Measurements from ENCODE around the gene SCNM1.
"Not testable (repeated sequence)": the region's sequence is repeated elsewhere in the genome, so short reads cannot be mapped to it uniquely, and the experiment has no call there.

SCNM1 gene

GRCh38 chr1:151146412-151147131, 19.4 kb upstream of the SCNM1 start, which contains the start of gene SEMA6C:
Gene SEMA6C, minus strand, starts transcription at chr1:151146631. Its CDS starts 4,010 bp downstream, at chr1:151142621.
- DNase-seq = peak; percentile 93

DNA sequence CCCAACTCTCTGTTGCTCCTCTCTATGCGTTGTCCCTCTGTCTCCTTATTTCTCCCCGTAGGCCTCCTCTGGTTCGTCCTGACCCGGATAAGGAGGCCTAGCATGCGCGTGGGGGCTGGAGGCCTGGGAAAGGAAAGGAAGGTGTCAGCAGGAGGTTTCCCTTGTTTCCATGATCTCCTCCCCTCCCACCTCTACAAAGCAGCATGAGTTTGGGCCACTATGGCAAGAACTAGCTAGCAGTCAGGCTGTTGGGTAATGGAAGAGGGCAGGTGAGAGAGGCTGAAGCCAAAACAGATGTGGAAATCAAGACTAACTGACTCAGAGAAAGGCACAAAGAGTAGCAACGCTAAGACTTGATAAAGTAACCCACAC, 18.8 kb upstream of the SCNM1 start:
- no peak for DNase-seq

DNA sequence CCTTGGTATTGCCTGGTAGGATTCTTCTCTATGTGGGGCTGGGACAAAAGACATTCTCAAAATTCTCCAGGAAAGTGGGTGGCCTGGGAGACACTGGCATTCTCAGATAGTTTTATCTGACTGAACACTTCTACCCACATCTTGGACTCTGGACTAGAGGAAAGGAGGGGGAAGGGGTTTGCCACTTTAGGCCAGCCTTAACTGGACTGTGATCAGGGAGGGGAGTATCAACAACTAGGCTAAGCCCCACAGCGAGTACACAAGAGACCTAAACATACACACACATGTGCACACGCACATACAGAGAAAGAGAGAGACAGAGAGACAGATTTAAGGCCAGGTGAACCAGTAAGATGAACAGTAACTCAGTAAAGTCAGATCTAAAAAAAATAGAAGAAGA, 18.3 kb upstream of the SCNM1 start:
- no peak for DNase-seq

GRCh38 chr1:151156515-151156819, 9.5 kb upstream of the SCNM1 start, which contains the start of gene TNFAIP8L2:
Gene TNFAIP8L2, plus strand, starts transcription at chr1:151156649. Its CDS starts 2,049 bp downstream, at chr1:151158698.
- no peak for DNase-seq

DNA sequence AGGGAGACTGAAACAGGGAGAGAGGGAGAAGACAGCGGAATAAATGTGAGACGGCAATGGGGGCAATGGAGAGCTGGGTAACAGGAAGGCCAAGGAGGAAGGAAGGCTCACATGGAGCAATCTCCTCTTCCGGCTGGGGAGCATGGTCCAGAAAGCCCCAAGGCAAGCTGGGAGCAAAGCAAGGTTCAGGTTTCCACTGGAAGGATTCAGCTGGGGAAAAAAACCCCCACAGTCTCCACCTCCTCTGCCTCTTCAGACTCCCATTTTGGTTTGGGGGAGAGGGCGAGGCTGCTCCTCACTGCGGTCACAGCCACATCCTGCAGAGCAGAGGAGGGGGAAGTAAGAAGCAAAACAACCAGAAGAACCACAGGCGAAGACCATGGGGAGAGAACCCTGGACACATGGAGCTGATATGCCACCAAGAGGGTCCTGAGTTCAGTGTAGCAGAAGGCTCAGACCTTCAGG, 8.8 kb upstream of the SCNM1 start:
- DNase-seq = no peak

GRCh38 chr1:151158326-151158725, 7.6 kb upstream of the SCNM1 start:
- DNase-seq = no peak

DNA sequence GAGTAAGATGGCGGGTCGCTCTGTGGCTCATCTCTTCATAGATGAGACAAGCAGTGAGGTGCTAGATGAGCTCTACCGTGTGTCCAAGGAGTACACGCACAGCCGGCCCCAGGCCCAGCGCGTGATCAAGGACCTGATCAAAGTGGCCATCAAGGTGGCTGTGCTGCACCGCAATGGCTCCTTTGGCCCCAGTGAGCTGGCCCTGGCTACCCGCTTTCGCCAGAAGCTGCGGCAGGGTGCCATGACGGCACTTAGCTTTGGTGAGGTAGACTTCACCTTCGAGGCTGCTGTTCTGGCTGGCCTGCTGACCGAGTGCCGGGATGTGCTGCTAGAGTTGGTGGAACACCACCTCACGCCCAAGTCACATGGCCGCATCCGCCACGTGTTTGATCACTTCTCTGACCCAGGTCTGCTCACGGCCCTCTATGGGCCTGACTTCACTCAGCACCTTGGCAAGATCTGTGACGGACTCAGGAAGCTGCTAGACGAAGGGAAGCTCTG, 7.1 kb upstream of the SCNM1 start:
- DNase-seq = no peak

- DNase-seq = no peak
Measured at GRCh38 chr1:151159373-151159772, 6.6 kb upstream of the SCNM1 start.

DNA sequence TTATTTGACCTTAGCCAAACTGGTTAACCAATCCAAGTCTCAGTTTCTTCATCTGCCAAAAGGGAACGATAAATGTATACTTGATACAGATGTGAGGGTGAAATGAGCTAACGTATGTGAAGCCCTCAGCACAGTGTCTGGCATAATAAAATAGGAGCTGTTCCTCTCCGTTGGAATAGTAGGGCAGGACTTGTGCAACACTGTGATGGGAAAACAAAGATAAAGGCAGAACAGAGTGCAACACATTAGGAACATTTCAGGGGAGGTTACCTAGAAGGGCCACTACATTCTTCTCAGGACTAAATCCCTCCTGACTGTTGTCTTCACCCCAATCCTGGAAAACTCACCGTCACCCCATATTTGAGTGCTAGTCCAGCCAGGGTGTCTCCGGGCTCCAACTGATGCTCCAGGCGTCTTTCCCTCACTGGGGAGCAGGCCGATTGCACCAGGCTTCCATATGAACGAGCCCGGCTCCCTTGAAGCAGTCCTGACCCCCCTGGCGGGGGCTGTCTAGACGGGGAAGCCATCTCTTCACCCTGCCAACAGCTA, 1.1 kb upstream of the SCNM1 start:
- no peak for DNase-seq

GRCh38 chr1:151165281-151165737, 635 bp upstream of the SCNM1 start:
- DNase-seq = peak; percentile 54

DNA sequence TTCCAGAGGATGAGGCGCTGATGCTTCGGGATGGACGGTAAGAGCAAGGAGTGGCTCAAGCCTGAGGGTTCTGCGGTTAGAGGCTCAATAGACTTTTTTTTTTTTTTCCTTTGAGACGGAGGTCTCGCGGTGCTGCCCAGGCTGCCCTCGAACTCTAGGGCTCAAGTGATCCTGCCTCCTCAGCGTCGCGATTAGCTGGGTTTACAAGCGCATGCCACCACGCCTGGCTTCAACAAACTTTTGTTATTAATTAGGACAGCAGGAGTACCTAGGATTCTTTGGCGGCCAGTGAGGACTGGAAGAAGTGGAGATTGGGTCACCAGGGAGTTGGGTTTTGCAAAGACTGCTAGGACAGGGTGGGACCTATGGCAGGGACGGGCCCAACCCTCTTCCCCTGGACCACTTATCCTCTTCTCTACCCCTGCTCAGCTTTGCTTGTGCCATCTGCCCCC, 587 bp downstream of the SCNM1 start:
- DNase-seq = peak; percentile 70

DNA sequence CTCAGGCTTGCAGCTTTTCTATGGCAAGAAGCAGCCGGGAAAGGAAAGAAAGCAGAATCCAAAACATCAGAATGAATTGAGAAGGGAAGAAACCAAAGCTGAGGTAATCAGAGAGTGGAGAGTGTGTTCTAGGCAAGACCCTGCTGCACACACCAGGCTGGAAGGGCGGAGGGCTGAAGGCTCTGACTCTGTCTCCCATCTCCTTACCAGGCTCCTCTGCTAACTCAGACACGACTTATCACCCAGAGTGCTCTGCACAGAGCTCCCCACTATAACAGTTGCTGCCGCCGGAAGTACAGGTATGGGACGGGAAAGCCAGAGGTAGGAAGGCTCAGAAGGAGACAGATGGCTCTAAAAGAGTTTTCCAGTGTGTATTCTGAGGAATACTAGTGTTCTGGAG, 1.2 kb downstream of the SCNM1 start:
- DNase-seq = no peak

DNA sequence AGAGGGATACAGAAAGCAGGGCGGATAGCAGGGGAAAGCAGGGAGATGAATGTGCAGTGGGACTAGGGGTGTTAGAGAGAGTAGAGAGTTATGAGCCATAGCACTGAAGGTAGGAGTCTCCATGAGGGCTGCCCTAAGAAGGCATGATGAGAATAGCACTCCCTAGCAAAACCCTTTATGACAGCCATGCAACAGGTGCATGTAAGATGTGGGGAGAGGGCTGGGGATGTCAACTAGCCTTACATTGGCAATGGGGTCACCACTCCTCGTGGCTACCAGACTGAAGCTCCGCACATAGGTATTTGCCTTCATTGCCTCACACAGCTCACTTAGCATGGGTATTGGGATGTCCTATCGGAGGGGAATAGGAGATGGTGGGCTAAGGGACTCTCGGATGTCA, 5.2 kb downstream of the SCNM1 start:
- DNase-seq = no peak

DNA sequence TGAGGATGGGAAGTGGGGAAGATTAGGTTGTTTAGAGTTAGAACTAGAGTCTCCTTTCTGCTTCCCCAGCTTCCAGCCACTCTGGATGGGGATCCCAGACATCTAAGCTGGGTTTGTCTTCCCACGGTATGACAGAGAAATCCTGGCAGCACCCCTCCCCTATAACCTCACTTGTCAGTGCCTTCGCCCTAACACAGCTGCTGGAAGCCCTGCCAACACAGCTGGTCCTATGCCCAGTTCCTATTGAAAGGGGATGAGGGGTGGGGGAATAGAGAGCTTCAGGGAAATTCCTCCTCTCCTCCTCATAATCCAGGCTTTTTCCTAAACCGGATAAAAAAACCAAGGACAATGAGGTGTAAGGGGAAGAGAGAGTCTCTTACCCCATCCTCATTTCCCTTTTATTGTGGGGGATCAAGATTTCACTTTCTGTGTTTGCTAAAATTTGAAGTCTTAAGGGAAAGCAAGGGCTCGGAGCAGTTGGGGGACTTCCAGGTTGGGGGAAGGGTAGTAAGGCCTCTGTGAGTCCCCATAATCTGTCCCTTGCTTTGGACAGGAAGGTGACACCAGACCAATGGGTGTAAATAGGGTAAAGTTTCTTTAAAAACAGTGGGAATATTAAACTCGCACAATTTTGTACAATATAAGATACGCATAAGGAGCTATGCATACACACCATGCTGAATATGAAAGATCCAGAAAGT, 9.2 kb downstream of the SCNM1 start:
- DNase-seq = no peak

DNA sequence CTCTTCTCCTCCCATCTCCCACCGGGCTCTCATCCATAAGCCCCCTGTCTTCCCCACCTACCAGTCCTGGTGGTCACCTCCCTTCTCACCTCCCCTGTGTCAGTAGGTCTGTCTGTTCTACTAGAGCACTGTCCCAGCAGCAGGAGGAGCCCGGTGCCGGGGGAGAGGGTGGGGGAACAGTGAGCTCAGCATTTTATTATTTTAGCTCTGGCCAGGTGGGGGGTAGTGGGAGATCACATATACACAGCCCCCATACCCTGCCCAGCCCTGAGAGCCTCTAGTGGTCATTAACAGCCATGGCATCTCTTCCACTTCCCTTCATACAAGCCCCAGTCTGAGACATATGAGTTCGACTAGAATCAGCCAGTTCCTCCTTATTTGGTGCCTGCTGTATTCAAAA, 9.9 kb downstream of the SCNM1 start, which contains the start of gene TMOD4:
Gene TMOD4 (minus strand): TSS at position 119 of the 400 bp plus-strand sequence. CDS start 1,106 bp downstream, outside the sequence.
- DNase-seq = peak; percentile 24

- no peak for DNase-seq
Measured at GRCh38 chr1:151176514-151177045, 10.6 kb downstream of the SCNM1 start.

DNA sequence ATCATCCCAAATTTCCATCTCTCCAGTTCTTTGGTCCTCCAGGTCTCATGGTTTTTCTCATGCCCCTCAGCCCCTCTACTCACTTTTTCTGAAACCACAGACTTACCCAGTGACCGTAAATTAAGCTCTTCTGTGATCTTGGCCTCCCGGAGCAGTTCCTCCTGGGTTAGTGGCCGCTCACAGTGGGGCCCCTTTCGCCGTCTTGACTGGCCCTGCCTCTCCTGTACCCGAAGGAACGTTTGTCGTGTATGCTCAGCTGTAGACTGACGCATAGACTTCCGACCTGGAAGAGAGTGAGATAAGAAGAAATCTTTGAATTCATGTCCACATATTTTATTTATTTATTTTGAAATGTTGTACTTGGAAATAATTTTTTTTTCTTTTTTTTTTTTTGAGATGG, 18.3 kb downstream of the SCNM1 start:
- DNase-seq = no peak

GRCh38 chr1:151187205-151187604, 21.3 kb downstream of the SCNM1 start:
- DNase-seq = no peak

GRCh38 chr1:151188667-151189066, 22.7 kb downstream of the SCNM1 start:
- DNase-seq = not testable (repeated sequence)

GRCh38 chr1:151189637-151190445, 23.9 kb downstream of the SCNM1 start, which contains the start of gene VPS72:
Gene VPS72, minus strand, starts transcription at chr1:151190197. Its CDS starts 76 bp downstream, at chr1:151190121.
- DNase-seq = peak; percentile 93

DNA sequence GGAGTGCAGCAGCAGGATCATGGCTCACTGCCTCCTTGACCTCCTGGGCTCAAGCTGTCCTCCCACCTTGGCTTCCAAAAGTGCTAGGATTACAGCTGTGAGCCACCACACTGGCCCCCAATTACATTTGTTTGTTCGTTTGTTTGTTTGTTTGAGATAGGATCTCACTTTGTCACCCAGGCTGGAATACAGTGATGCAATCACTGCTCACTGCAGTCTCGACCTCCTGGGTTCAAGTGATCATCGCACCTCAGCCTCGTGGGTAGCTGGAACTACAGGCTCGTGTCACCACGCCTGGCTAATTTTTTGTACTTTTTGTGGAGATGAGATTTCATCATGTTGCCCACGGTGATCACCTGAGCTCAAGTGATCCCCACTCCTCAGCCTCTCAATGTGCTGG, 26.1 kb downstream of the SCNM1 start:
- no peak for DNase-seq

- no peak for DNase-seq
Measured at GRCh38 chr1:151193304-151193703, 27.4 kb downstream of the SCNM1 start.

Data from fibroblast of skin of back (primary cell).